HG03460 (cell line): ENCODE results near the gene NR6A1.
A peak's percentile ranks its signal among the peaks of the same experiment; 100 is the strongest.
"Not testable (repeated sequence)": the region's sequence is repeated elsewhere in the genome, so short reads cannot be mapped to it uniquely, and the experiment has no call there.

Source experiments
- ATAC-seq: cut with Tn5 transposase; IDR thresholded peaks from one replicate; pipeline ENCODE4 v1.9.1; 2021; ENCODE audit not compliant: unreplicated experiment

Gene NR6A1

DNA sequence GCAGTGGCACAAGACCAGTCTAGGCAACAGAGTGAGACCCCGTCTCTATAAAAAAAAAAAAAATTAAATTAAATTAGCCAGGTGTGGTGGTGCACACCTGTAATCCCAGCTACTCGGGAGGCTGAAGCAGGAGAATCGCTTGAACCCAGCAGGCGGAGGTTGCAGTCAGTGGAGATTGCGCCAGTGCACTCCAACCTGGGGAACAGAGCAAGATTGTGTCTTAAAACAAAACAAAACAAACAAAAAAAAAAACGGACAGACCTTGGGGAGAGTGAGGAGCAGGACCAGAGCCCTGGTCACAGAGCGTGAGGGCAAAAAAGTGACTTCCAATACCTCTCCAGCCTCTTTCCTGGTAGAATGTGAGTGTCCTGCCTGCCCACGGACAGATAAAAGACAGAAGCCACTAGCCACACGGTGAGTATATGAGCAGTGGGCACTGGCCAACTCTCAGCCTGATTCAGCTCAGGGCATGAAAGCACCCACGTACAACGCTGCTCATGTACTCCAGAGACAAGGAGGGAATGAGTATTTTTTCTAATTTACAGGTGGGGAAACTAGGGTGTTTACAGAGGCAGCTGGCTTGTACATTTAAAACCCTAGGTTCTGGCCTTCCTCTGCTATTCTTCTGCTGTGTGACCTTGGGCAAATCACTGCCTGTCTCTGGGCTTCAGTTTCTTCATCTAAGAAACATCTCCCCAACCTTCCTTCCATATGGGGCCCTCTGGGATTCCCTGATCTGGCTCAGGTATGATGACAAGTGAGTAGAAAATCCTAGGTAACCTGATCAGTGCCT lies 7.7 kb upstream of the NR6A1 start:
- no peak for ATAC-seq

DNA sequence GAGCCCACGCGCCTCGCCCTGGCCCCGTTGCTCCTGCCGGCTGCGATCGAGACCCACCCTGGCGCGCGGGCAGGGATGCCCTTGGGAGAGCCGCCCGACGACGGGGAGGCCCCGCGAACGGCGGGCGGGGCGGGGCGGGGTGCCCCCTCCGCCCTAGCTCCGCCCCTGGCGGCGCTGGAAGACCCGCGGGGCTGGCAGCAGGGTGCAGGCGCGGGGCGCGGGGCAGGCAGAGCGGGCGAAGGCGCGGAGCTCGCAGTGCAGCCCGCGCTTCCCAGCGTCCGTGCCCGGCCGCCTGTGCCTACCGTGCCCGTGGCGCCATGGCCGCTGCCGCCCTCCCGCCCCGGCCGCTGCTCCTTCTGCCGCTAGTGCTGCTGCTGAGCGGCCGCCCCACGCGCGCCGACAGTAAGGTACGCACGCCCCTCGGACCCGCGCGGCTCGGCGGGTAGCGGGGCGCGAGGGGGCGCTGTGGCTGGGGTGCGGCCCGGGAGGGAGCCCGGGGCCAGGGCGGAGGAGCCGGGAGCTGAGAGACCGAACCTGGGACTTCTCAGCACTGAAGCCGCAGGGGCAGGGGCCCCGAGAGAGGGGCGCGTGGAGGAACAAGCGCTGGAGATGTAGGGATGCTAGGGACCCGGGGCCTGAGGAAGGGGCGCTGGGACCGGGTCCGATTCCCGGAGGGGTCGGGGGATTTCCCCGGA lies 6.0 kb upstream of the NR6A1 start, which contains the start of gene OLFML2A:
Gene OLFML2A, plus strand, starts transcription at position 180 of the 695 bp plus-strand sequence. Its CDS starts 138 bp downstream, at position 318.
- no peak for ATAC-seq

- no peak for ATAC-seq
Observed at GRCh38 chr9:124776618-124776953, 5.5 kb upstream of the NR6A1 start.

GRCh38 chr9:124774129-124774978 lies 3.2 kb upstream of the NR6A1 start:
- no peak for ATAC-seq

- no peak for ATAC-seq
Observed at GRCh38 chr9:124773473-124774128, 2.5 kb upstream of the NR6A1 start.

DNA sequence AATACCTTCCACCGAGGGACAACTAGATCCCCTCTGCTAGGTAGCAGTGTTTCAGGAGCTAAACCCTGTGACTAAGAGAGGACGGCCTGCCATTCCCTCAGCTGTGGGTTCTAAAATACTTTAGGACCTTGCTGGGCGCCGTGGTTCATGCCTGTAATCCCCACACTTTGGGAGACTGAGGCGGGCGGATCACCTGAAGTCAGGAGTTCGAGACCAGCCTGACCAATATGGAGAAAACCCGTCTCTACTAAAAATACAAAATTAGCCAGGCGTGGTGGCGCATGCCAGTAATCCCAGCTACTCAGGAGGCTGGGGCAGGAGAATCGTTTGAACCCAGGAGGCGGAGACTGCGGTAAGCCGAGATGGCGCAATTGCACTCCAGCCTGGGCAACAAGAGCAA lies 1.8 kb upstream of the NR6A1 start:
- not testable (repeated sequence) for ATAC-seq

- ATAC-seq = no peak
Observed at GRCh38 chr9:124771867-124772679, 962 bp upstream of the NR6A1 start.

- ATAC-seq = peak; percentile 2
Observed at GRCh38 chr9:124770359-124771020, 621 bp downstream of the NR6A1 start.

DNA sequence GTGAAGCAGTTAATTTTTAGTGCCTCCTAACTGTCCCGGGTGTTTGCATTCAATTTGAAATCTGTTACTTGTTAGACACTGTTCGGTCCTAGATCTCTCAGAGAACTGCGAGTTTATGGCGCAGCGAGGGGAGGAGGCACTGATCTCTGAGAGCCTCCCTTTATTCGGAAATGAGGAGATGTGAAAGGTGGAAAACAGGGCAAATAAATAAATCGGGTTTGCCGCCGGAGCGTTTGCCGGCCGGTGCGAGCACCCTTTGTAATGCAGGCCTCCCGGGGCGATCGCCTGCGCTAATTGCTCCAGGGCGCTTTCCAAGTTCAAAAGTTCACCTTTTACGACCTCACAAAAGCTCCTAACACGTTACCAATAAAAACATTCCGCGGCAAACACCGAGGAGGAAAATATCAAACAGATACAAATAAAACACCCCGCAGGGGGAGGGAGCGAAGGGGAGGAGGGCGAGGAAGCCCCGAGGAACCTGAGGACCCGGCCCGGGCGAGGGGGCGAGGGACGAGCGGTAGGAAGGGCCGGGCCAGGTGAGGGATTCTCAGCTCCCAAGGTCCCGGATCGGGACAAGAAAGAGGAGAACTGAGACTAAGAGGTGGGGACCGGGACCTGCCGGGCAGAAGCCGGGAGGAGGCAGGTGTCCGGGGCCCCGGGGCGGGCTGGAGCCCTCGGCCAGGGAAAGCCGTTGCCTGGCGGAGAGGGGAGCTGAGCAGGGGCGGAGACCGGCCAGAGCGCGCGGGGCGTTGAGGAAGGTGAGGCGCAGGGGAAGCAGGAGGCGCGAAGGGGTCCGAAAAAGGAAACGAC lies 1.4 kb downstream of the NR6A1 start:
- ATAC-seq = no peak

GRCh38 chr9:124768750-124769548 lies 2.2 kb downstream of the NR6A1 start:
- no peak for ATAC-seq

- ATAC-seq = no peak
Observed at GRCh38 chr9:124768334-124768733, 2.8 kb downstream of the NR6A1 start.

- no peak for ATAC-seq
Observed at GRCh38 chr9:124767821-124768220, 3.3 kb downstream of the NR6A1 start.

DNA sequence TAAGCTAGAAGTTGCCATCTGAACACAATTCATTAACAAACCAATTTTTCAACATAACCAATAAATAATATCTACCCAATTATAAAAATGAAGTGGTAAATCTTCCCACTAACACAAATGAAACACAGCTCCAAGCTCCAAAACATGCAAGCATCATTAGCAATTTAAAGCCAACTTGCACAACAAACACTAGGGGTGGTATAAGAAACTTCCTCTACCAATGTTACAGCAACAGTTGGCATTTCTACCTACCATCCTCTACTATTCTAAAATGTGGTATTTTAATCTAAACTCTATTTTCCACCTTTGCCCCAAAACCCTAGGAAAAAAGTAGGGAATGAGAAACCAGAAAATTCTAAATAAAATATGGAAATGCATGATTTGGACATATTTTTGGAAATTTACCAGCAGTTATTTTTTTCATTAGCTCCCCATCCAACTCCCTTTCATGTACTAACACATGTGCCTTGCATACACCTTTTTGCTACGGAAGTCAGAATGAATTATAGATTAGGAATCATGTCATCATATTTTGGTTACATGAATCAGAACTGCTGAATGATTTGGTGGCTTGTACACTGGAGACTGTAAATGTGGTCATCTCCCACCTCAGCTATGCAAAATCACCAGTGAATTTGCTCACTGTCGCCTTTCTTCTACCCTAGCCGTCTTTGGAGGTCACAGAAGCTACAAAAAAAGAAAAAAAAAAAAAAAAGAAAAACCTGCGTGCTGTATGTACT lies 4.1 kb downstream of the NR6A1 start:
- ATAC-seq = no peak

DNA sequence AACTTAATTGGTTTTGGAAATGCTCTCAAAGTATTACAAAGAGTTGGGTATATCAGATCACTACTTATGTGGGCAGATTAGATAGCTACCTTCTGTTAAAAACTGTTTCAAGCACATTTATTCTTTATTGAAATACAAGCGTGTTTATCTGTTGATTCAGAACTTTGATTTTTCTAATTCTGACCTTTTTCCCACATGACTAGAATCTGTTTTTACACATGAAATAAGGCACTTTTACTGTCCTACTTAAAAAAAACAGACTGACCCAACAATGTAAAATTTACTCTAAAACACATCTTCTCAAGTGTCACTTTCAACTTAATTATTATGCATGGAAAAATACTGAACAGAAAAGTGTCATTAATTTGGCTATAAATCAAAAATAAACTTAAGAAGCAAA lies 4.8 kb downstream of the NR6A1 start:
- ATAC-seq = no peak

DNA sequence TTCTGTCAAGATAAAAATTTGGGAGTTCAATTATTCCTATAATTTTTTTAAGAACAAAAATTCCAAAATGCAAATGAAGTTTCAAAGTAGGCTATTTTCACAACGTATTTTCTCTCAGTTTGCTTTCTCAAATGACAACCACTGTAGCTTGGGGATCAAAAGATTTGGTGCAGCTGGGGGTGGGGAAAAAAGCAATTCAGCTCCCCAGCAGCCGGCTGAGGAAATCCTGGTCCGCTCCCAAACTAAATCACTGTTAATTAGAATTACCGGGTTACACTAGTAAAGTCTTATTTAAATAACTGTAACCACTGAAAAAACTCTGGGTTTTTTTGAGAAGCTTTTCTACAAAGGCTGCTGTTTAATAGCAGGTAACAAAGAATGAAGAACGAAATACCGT lies 5.7 kb downstream of the NR6A1 start:
- no peak for ATAC-seq

- ATAC-seq = no peak
Observed at GRCh38 chr9:124764774-124765438, 6.2 kb downstream of the NR6A1 start.

GRCh38 chr9:124762633-124763032 lies 8.5 kb downstream of the NR6A1 start:
- ATAC-seq = no peak
